NCI-H2196 treated with DMSO at 0.1 percent for 48 hours (cell line): ENCODE data around the gene CYP2C9.
"Not testable (repeated sequence)": the region's sequence is repeated elsewhere in the genome, so short reads cannot be mapped to it uniquely, and the experiment has no call there.

Experiments
- DNase-seq: peaks from one replicate; lab custom pipeline; 2025; ENCODE audit not compliant: unreplicated experiment; lab: John Stamatoyannopoulos, UW

CYP2C9 gene

GRCh38 chr10:94938383-94938782 lies at the start of gene CYP2C9:
CYP2C9 (plus strand) TSS chr10:94938658; CDS start chr10:94938683, 25 bp downstream.
- no peak for DNase-seq

- no peak for DNase-seq
Measured at GRCh38 chr10:94889123-94889522, 49.3 kb upstream of the CYP2C9 start.

GRCh38 chr10:94890264-94891022 lies 48.0 kb upstream of the CYP2C9 start:
- no peak for DNase-seq

- DNase-seq = not testable (repeated sequence)
Measured at GRCh38 chr10:94898414-94898813, 40.0 kb upstream of the CYP2C9 start.

- no peak for DNase-seq
Measured at GRCh38 chr10:94902080-94902479, 36.4 kb upstream of the CYP2C9 start.

GRCh38 chr10:94902570-94902969 lies 35.9 kb upstream of the CYP2C9 start:
- DNase-seq = no peak

- DNase-seq = not testable (repeated sequence)
Measured at GRCh38 chr10:94904506-94905148, 33.8 kb upstream of the CYP2C9 start.

- DNase-seq = no peak
Measured at GRCh38 chr10:94916423-94916822, 22.0 kb upstream of the CYP2C9 start.

- no peak for DNase-seq
Measured at GRCh38 chr10:94936721-94937120, 1.7 kb upstream of the CYP2C9 start.

- DNase-seq = not testable (repeated sequence)
Measured at GRCh38 chr10:94943432-94944103, 5.1 kb downstream of the CYP2C9 start.

GRCh38 chr10:94946181-94946580 lies 7.7 kb downstream of the CYP2C9 start:
- DNase-seq = not testable (repeated sequence)

GRCh38 chr10:94963901-94964300 lies 25.4 kb downstream of the CYP2C9 start:
- DNase-seq = no peak

GRCh38 chr10:94983555-94983954 lies 45.1 kb downstream of the CYP2C9 start:
- DNase-seq = no peak

- no peak for DNase-seq
Measured at GRCh38 chr10:94989192-94989591, 50.7 kb downstream of the CYP2C9 start.

GRCh38 chr10:94991243-94991888 lies 52.9 kb downstream of the CYP2C9 start:
- DNase-seq = no peak

- DNase-seq = no peak
Measured at GRCh38 chr10:94992811-94993210, 54.4 kb downstream of the CYP2C9 start.

GRCh38 chr10:94997741-94998174 lies 59.3 kb downstream of the CYP2C9 start:
- DNase-seq = no peak

GRCh38 chr10:95026461-95026860 lies 88.0 kb downstream of the CYP2C9 start:
- DNase-seq = no peak

GRCh38 chr10:95031656-95032055 lies 93.2 kb downstream of the CYP2C9 start:
- no peak for DNase-seq

GRCh38 chr10:95034401-95034800 lies 95.9 kb downstream of the CYP2C9 start:
- DNase-seq = no peak
